B cell (primary cell): Measurements from ENCODE around the gene LRCH1. TPM values are rescaled to one million over a fixed set of nuclear protein-coding genes. Genes with fewer than 3 reads are reported as not detected.

Experiments used
- ATAC-seq: fragments of 200-7000 bp; cut with Tn5 transposase; one replicate; pipeline ENCODE4 v1.10.0; 2021; ENCODE audit warnings: low read depth, mild to moderate bottlenecking, moderate number of reproducible peaks, moderate library complexity
- CTCF ChIA-PET: fragments of 350-600 bp; sonication (Branson Sonifier 250); formaldehyde crosslinking; loops from one replicate; lab custom pipeline; 2021; ENCODE audit warnings: antibody characterized with exemption, inconsistent platforms; lab: Charles Lee
- POLR2A ChIA-PET: fragments of 350-600 bp; sonication (Branson Sonifier 250); formaldehyde crosslinking; loops from one replicate; lab custom pipeline; 2021; ENCODE audit warnings: antibody characterized with exemption; lab: Charles Lee
- DNase-seq: peaks from one replicate; pipeline ENCODE4 v3.0.0; 2013
- H2AFZ ChIP-seq: 2 replicates; pipeline ENCODE4 v1.6.1; 2012; ENCODE audit warnings: mild to moderate bottlenecking, low read depth, low read length; ENCODE audit not compliant: insufficient read depth, poor library complexity, severe bottlenecking
- H3K27ac ChIP-seq, 2 donors: 1 replicate in 1 of 2; 2 replicates in 1 of 2; pipeline ENCODE4 v1.5.1; 2012 to 2013; ENCODE audit warnings: low read length in 2 of 2, mild to moderate bottlenecking in 2 of 2, moderate library complexity in 1 of 2
- H3K27me3 ChIP-seq, 4 experiments: fragments of 200-600 bp in 1 of 4; sonication (generic) in 1 of 4; replicated peaks in 1 of 4; 1 replicate in 2 of 4; 2 replicates in 2 of 4; pipeline versions ENCODE4 v1.6.1 to v1.7.0; 2013 to 2016; ENCODE audit warnings: low read length in 3 of 4, mild to moderate bottlenecking in 2 of 4, mixed read lengths in 1 of 4, moderate library complexity in 1 of 4; ENCODE audit not compliant: insufficient read depth in 4 of 4, control insufficient read depth in 3 of 4; ENCODE audit errors: control extremely low read depth in 1 of 4
- H3K36me3 ChIP-seq, 2 experiments: replicated peaks in 1 of 2; 1 replicate in 1 of 2; 2 replicates in 1 of 2; pipeline versions ENCODE4 v1.6.1 to v1.7.1; 2013; ENCODE audit warnings: low read length in 1 of 2; ENCODE audit not compliant: insufficient read depth in 2 of 2, control insufficient read depth in 1 of 2; ENCODE audit errors: control extremely low read depth in 1 of 2, extremely low read depth in 1 of 2
- H3K4me1 ChIP-seq, 2 donors: fragments of 200-600 bp in 1 of 2; sonication (generic) in 1 of 2; 1 replicate in 1 of 2; 2 replicates in 1 of 2; pipeline versions ENCODE4 v1.5.1 to v1.6.1; 2013 to 2017; ENCODE audit warnings: low read length in 2 of 2; ENCODE audit not compliant: control insufficient read depth in 2 of 2, insufficient read depth in 2 of 2
- H3K4me2 ChIP-seq: replicated peaks from 2 replicates; pipeline ENCODE3; 2012; ENCODE audit warnings: mild to moderate bottlenecking, low read depth, low read length; ENCODE audit not compliant: poor library complexity, severe bottlenecking
- H3K4me3 ChIP-seq, 5 experiments: fragments of 200-600 bp in 1 of 5; sonication (generic) in 1 of 5; 1 replicate in 3 of 5; 2 replicates in 2 of 5; pipeline versions ENCODE4 v1.5.1 to v1.7.0; 2011 to 2016; ENCODE audit warnings: low read length in 4 of 5, mild to moderate bottlenecking in 4 of 5, low read depth in 2 of 5, control low read depth in 1 of 5, moderate library complexity in 1 of 5; ENCODE audit not compliant: insufficient read depth in 1 of 5; ENCODE audit errors: control extremely low read depth in 1 of 5, extremely low read depth in 1 of 5
- H3K79me2 ChIP-seq: fragments of 200-600 bp; sonication (generic); one replicate; pipeline ENCODE4 v1.6.0; 2016; ENCODE audit warnings: low read length; ENCODE audit not compliant: control insufficient read depth, insufficient read depth
- H3K9ac ChIP-seq: fragments of 200-600 bp; sonication (generic); 2 replicates; pipeline ENCODE4 v1.6.1; 2017; ENCODE audit warnings: mild to moderate bottlenecking, low read length, moderate library complexity
- H3K9me3 ChIP-seq, 3 donors: one replicate each; pipeline versions ENCODE4 v1.6.1 to v1.7.1; 2013; ENCODE audit warnings: low read length in 2 of 3; ENCODE audit not compliant: control insufficient read depth in 2 of 3, insufficient read depth in 1 of 3; ENCODE audit errors: control extremely low read depth in 1 of 3
- H4K20me1 ChIP-seq: 2 replicates; pipeline ENCODE4 v1.6.0; 2012; ENCODE audit warnings: mild to moderate bottlenecking, low read length; ENCODE audit not compliant: insufficient read depth, control insufficient read depth, poor library complexity, severe bottlenecking
- H3K27ac Mint-ChIP-seq: one replicate; pipeline ENCODE4 v1.8.0; 2021; ENCODE audit warnings: mixed read lengths
- H3K27me3 Mint-ChIP-seq: one replicate; pipeline ENCODE4 v1.8.0; 2021; ENCODE audit warnings: mixed read lengths
- H3K4me1 Mint-ChIP-seq: one replicate; pipeline ENCODE4 v1.8.0; 2021; ENCODE audit warnings: mixed read lengths
- H3K4me3 Mint-ChIP-seq: one replicate; pipeline ENCODE4 v1.8.0; 2021; ENCODE audit warnings: mixed read lengths
- H3K9me3 Mint-ChIP-seq: one replicate; pipeline ENCODE4 v1.8.0; 2022; ENCODE audit warnings: mixed read lengths; ENCODE audit not compliant: insufficient read depth
- CTCF ChIP-seq: fragments of 200-600 bp; IDR thresholded peaks from one replicate; pipeline ENCODE4 v1.8.0; 2022; ENCODE audit warnings: antibody characterized with exemption, mild to moderate bottlenecking
- EZH2 ChIP-seq: IDR thresholded peaks from 2 replicates; pipeline ENCODE4 v1.6.1; 2012; ENCODE audit warnings: borderline replicate concordance, low read depth, mild to moderate bottlenecking, moderate library complexity, low read length; ENCODE audit not compliant: insufficient read depth, poor library complexity, severe bottlenecking
- WGBS: methylation state at CpG from one replicate; pipeline ENCODE4 v1.1.5; 2013; ENCODE audit warnings: missing lambda C conversion rate; ENCODE audit not compliant: insufficient coverage; 5-methylcytosine and 5-hydroxymethylcytosine counted together
- intact Hi-C: fragments of 100-400 bp; cut with micrococcal nuclease; formaldehyde crosslinking; loops from one replicate; pipeline ENCODE4 v1.10.0; 2022
- polyA plus RNA-seq: library from polyadenylated mRNA; depleted of rRNA; stranded (reverse); fragments of >200 nt; gene quantifications from 2 replicates; pipeline ENCODE4 v1.2.3, GENCODE V29; 2012
- total RNA-seq, 2 donors: library from RNA; stranded (reverse); fragments of 120-200 nt in 1 of 2; gene quantifications; 1 replicate in 1 of 2; 2 replicates in 1 of 2; pipeline versions ENCODE4 v1.2.3 to v1.2.4, GENCODE V29; 2013 to 2022

The LRCH1 gene
- total and polyA plus RNA-seq, 2 donors (not counting 1 experiment from before 2014, with no cell fraction given): 13.0 to 50.3 TPM

GRCh38 chr13:46522748-46523030, 30.3 kb upstream of the LRCH1 start:
- no peak overlapping the region for H3K4me3 ChIP-seq
- ChIA-PET POLR2A (no interaction called here), CTCF (interaction anchor here (0.9 to 1.7 kb wide), 2 partner anchors 65 to 198 kb away, joined by 3 to 4 read pairs; no protein-coding TSS in a partner anchor)
- DNase-seq (no peak), ATAC-seq (no peak)
- intact Hi-C loops: no loop called here
- no peak overlapping the region for H3K27ac ChIP-seq
- no peak overlapping the region for H3K9ac ChIP-seq
- H3K4me2 ChIP-seq: no peak overlapping the region
- TF ChIP-seq EZH2 (no peak), CTCF (no peak)
- peaks cover 0 to 4% (median 0%) of the 10 kb centered on the region in 3 donors for H3K9me3 ChIP-seq
- H3K4me1 ChIP-seq: no peaks in the 10 kb centered on the region
- H3K27ac Mint-ChIP-seq: no peak overlapping the region
- H2AFZ ChIP-seq: no peak overlapping the region
- H4K20me1 ChIP-seq: no peaks in the 10 kb centered on the region
- peaks cover 15% of the 10 kb centered on the region for H3K27me3 Mint-ChIP-seq
- H3K4me1 Mint-ChIP-seq: no peaks in the 10 kb centered on the region
- H3K9me3 Mint-ChIP-seq: peaks cover 4% of the 10 kb centered on the region
- H3K4me3 Mint-ChIP-seq: no peak overlapping the region
- H3K27me3 ChIP-seq: no peaks in the 10 kb centered on the region
- H3K79me2 ChIP-seq: no peaks in the 10 kb centered on the region
- no peaks in the 10 kb centered on the region for H3K36me3 ChIP-seq

DNA sequence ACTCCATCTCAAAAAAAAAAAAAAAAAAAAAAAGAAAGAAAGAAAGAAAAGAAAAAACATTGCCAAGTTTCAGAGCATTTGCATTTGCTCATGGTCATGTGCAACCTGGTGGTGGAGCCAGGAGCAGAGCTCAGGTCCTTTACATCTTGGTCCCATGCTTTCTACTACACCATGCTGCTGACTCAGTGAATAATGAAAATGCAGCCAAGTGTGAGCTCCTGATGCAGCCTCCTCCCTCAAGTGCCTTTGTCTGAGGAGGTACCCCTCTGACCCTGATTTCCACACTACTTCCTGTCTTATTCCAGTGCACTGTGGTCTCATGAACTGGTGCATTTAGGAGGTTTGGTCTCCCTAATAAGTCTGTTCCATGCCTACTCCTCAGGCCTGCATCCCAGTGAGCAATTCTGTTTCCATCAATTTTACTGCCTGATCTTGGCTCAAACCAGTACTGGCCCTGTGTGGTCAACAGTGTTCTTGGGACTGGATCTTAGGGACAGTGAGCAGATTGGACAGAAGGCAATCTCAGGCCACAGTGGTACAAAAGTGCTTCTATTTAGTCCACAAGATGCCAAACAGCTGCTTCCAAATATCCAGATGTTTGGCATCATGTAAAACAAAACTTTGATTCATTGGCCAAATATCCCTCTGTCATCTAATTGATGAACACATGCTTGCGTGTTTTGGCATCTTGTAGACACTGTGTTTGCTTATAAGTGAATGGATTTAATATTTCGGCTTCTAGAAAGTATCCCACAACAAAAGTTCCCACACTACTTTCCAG, 28.8 kb upstream of the LRCH1 start:
- no peaks in the 10 kb centered on the region for H3K36me3 ChIP-seq
- H3K9ac ChIP-seq: no peak overlapping the region
- H2AFZ ChIP-seq: no peak overlapping the region
- peaks cover 0 to 4% (median 0%) of the 10 kb centered on the region in 3 donors for H3K9me3 ChIP-seq
- DNase-seq: no peak
- H3K4me2 ChIP-seq: no peak overlapping the region
- no peaks in the 10 kb centered on the region for H3K79me2 ChIP-seq
- intact Hi-C loops: no loop called here
- no peak overlapping the region for H3K27ac Mint-ChIP-seq
- no CpG with 5 or more reads among the region's 2 CpGs for WGBS
- H3K4me1 ChIP-seq: no peaks in the 10 kb centered on the region
- CTCF ChIA-PET: no interaction called here
- peaks cover 8% of the 10 kb centered on the region for H3K27me3 Mint-ChIP-seq
- no peak overlapping the region for H3K4me3 ChIP-seq
- TF ChIP-seq CTCF (no peak), EZH2 (no peak)
- POLR2A ChIA-PET: no interaction called here
- H3K4me3 Mint-ChIP-seq: no peak overlapping the region
- no peaks in the 10 kb centered on the region for H4K20me1 ChIP-seq
- no peak for ATAC-seq
- no peaks in the 10 kb centered on the region for H3K27me3 ChIP-seq
- H3K4me1 Mint-ChIP-seq: no peaks in the 10 kb centered on the region
- H3K9me3 Mint-ChIP-seq: peaks cover 4% of the 10 kb centered on the region
- H3K27ac ChIP-seq: no peak overlapping the region
